HL-60/S4 treated with retinoic acid at 250 ng/mL for 4 days and 3 days (cell line): Measurements from ENCODE around the gene OR5C1.
"Not testable (repeated sequence)": the region's sequence is repeated elsewhere in the genome, so short reads cannot be mapped to it uniquely, and the experiment has no call there.

Source experiments
- in situ Hi-C: fragments of 300-500 bp; cut with MboI; formaldehyde crosslinking; loops from 2 replicates; pipeline ENCODE4 v1.7.0; 2022; ENCODE audit warnings: low sequenced_read_pairs

The OR5C1 gene

GRCh38 chr9:122810306-122810946 lies 21.7 kb downstream of the OR5C1 start:
- in situ Hi-C loops = loop anchor here (10.0 to 25.0 kb wide), 2 partner anchors 346 to 698 kb away; no protein-coding TSS in a partner anchor

DNA sequence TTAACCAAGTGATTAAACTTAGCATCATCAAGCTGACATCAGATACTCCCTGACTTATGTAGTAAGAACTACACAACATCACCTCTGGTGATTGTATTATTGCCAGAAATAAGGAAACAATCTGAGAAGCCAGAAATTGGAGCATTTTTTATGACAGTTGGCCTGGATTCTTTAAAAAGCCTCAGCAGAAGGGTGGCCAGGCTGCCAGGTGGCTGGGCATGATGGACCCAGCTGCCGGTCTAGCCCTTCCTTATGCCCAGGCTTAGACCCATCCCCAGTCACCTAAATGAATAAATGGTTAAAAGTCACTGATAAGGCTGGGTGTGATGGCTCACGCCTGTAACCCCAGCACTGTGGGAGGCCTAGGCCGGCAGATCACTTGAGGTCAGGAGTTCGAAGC lies 24.0 kb downstream of the OR5C1 start:
- in situ Hi-C loops = loop anchor here (10.0 to 25.0 kb wide), 2 partner anchors 348 to 700 kb away; no protein-coding TSS in a partner anchor

DNA sequence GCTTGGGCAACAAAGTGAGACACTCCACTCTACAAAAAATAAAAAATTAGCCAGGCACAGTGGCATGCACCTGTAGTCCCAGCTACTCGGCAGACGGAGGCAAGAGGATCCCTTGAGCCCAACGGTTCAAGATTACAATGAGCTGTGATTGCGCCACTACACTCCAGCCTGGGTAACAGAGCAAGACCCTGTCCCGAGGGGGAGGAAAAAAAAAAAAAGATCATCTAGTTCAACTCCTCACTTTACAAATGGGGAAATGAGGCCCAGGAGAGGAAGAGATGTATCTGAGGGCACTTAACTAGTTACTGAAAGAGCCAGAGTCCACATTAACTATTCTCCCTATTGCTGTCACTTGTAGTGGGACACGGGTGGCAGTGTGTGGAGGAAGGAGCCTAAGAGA lies 25.8 kb downstream of the OR5C1 start:
- in situ Hi-C loops = loop anchor here (10.0 to 25.0 kb wide), 2 partner anchors 350 to 702 kb away; no protein-coding TSS in a partner anchor

GRCh38 chr9:122815544-122815943 lies 26.8 kb downstream of the OR5C1 start:
- in situ Hi-C loops = loop anchor here (10.0 to 25.0 kb wide), 2 partner anchors 351 to 703 kb away; no protein-coding TSS in a partner anchor

DNA sequence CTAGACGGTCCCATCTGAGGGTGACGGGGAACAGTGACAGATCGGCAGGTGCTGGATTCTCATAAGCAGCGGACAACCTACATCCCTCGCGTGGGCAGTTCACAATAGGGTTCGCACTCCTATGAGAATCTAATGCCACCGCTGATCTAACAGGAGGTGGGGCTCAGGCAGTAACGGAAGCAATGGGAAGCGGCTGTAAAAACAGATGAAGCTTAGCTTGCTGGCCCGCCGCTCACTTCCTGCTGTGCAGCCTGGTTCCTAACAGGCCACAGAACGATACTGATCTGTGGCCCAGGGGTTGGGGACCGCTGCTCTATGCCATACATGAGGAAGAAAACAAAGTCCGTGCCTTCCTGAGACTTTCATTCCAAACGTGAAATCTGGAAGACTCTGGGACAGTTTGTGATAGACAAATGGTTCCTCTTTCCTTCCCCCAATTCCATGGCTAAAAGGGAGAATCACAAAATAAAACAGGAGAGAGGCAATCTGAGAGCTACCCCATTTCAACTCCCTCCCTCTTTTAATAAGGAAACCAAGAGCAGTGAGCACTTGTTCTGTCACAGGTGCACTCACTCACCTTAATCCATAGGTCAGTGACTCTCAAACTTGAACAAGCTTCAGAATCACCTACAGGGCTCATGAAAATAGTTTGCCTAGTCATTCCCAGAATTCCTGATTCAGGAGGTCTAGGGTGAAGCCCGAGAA lies 27.6 kb downstream of the OR5C1 start:
- in situ Hi-C loops = loop anchor here (10.0 to 25.0 kb wide), 2 partner anchors 352 to 704 kb away; no protein-coding TSS in a partner anchor

GRCh38 chr9:122819326-122819725 lies 30.6 kb downstream of the OR5C1 start:
- in situ Hi-C loops = loop anchor here (10.0 to 25.0 kb wide), 2 partner anchors 355 to 707 kb away; no protein-coding TSS in a partner anchor

DNA sequence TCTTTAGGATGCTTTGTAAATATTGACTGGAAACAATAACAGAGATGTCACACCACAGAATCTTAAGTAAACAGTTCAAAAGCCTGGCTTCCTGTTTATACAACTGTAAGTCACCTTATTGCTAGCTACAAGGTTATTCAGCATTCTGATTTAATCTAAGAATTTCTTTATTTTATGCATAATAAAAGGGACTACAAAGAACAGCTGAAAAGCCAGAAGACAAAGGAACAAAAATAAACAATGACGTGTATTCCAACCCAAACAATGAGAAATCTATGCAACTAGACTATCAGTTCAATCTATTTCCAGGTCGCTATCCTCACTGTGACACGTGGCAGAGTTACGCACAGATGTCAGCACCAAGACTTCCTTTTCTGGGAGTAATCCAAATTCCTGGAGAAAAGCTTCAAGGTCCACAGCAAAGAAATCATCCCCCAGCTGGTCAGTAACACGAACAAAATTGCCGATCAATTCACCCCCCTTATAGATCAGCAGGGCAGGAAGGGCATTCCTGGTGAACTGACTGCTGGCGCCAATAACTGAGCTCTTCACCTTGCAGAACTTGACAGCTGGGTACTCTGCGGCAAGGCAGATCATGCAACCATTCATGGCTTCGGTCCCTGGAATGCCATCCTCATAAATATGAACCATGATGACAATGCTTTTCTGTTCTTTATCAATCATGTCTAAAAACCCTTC lies 31.2 kb downstream of the OR5C1 start:
- in situ Hi-C loops = loop anchor here (10.0 to 25.0 kb wide), 2 partner anchors 355 to 708 kb away; no protein-coding TSS in a partner anchor

DNA sequence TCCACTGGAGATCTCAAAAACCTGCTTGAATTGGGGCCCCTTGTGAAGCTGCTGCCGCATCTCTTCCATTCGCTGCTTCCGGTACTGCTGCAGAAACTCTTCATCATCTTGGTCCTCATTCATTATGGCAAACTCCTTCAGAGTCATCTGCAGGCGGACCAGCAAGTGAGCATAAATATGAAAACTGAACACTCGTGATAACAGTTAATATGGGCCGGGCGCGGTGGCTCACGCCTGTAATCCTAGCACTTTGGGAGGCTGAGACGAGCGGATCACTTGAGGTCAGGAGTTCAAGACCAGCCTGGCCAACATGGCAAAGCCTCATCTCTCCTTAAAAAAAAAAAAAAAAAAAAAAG lies 31.7 kb downstream of the OR5C1 start:
- in situ Hi-C loops = loop anchor here (25.0 kb wide), 1 partner anchor 708 kb away; no protein-coding TSS in a partner anchor

GRCh38 chr9:122821278-122821943 lies 32.7 kb downstream of the OR5C1 start:
- in situ Hi-C loops = loop anchor here (25.0 kb wide), 1 partner anchor 709 kb away; no protein-coding TSS in a partner anchor

GRCh38 chr9:122822056-122822455 lies 33.3 kb downstream of the OR5C1 start:
- in situ Hi-C loops = loop anchor here (25.0 kb wide), 1 partner anchor 710 kb away; no protein-coding TSS in a partner anchor

- in situ Hi-C loops = loop anchor here (25.0 kb wide), 1 partner anchor 711 kb away; no protein-coding TSS in a partner anchor
Measured at GRCh38 chr9:122822938-122823337, 34.2 kb downstream of the OR5C1 start.

DNA sequence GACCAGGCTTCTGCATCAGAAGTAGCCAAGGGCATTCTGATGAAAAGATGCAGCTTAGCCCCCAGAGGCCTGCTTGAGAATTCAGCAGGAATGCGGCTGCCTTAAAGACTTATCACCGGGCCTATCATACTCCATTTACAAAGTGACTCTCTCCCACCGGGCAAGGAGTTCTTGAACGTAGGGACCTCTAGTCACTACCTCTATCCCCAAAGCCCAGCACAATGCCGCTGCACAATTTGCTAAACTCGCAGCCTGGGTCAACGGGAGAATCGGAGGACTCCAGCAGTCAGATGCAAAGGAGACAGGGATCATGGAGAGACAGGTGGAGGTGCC lies 39.0 kb downstream of the OR5C1 start:
- in situ Hi-C loops = no loop called here

DNA sequence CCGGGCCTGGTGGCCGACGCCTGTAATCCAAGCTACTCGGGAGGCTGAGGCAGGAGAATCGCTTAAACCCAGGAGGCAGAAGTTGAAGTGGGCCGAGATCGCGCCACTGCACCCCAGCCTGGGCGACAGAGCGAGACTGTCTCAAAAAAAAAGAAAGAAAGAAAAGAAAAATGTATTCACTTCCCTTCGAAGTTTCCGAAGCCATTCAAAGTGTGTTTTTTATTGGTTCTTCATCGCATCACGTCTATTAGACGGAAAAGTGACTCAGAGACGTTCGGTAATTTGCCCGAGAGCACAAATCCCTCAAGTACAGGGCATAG lies 40.2 kb downstream of the OR5C1 start:
- in situ Hi-C loops = not testable (repeated sequence)

DNA sequence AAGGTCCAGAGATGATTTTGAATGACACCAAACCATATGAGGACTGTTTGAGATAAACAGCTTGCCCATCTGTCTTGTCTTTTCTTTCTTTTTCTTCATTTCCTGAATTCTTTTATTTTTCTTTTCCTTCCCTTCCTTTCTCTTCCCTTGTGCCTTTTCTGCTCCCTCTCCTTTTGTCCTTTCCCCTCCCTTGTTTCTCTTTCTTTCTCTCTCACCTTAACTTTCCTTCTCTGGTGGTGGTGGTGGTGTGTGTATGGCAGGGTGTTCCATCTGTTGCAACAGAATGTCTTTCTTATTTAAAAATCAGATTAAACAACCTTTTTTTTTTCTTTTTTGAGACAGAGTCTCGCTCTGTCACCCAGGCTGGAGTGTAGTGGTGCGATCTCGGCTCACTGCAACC lies 43.5 kb downstream of the OR5C1 start:
- in situ Hi-C loops = no loop called here

GRCh38 chr9:122835313-122835731 lies 46.6 kb downstream of the OR5C1 start:
- in situ Hi-C loops = no loop called here

- in situ Hi-C loops = no loop called here
Measured at GRCh38 chr9:122837266-122837850, 48.6 kb downstream of the OR5C1 start.

DNA sequence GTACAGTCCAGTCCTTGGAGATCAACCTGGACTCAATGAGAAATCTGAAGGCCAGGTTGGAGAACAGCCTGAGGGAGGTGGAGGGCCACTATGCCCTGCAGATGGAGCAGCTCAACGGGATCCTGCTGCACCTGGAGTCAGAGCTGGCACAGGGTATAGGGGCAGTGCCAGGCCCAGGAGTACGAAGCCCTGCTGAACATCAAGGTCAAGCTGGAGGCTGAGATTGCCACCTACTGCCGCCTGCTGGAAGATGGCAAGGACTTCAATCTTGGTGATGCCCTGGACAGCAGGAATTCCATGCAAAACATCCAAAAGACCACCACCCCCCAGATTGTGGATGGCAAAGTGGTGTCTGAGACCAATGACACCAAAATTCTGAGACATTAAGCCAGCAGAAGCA lies 49.7 kb downstream of the OR5C1 start:
- in situ Hi-C loops = not testable (repeated sequence)
